Thoracic aorta (tissue), 2 donors: ENCODE measurements around the gene SAMD14. TPM values are rescaled to one million over a fixed set of nuclear protein-coding genes. Genes with fewer than 3 reads are reported as not detected.

ENCODE experiments used
- ATAC-seq: fragments of 150-250 bp; one replicate; pipeline ENCODE4 v1.8.0; 2017; ENCODE audit warnings: low read depth; ENCODE audit not compliant: insufficient number of reproducible peaks, low FRiP score
- DNase-seq: peaks from one replicate; pipeline ENCODE4 v3.0.0-alpha.2; 2020; ENCODE audit warnings: low spot score
- H3K27ac ChIP-seq, 2 donors: fragments of 200-600 bp; sonication (generic); 1 replicate in 1 of 2; 2 replicates in 1 of 2; pipeline ENCODE4 v1.5.1; 2016; ENCODE audit warnings: mild to moderate bottlenecking in 2 of 2, moderate library complexity in 2 of 2
- H3K27me3 ChIP-seq: fragments of 200-600 bp; sonication (generic); replicated peaks from 2 replicates; pipeline ENCODE4 v1.6.0; 2016; ENCODE audit warnings: mild to moderate bottlenecking; ENCODE audit not compliant: insufficient read depth
- H3K36me3 ChIP-seq: fragments of 200-600 bp; sonication (generic); one replicate; pipeline ENCODE4 v1.5.1; 2016
- H3K4me1 ChIP-seq, 2 donors: fragments of 200-600 bp; sonication (generic); 1 replicate in 1 of 2; 2 replicates in 1 of 2; pipeline versions ENCODE4 v1.5.1 to v1.6.0; 2016; ENCODE audit warnings: low read depth in 2 of 2, mild to moderate bottlenecking in 1 of 2; ENCODE audit not compliant: control insufficient read depth in 1 of 2
- H3K4me3 ChIP-seq: fragments of 200-600 bp; sonication (generic); 2 replicates; pipeline ENCODE4 v1.5.1; 2016; ENCODE audit warnings: mild to moderate bottlenecking
- H3K9me3 ChIP-seq: fragments of 200-600 bp; sonication (generic); 2 replicates; pipeline ENCODE4 v1.5.1; 2016
- CTCF ChIP-seq: fragments of 200-600 bp; sonication (generic); IDR thresholded peaks from one replicate; pipeline ENCODE4 v1.5.1; 2019; ENCODE audit warnings: antibody characterized with exemption
- total RNA-seq, 2 donors: library from RNA; depleted of rRNA; stranded (reverse); fragments of >200 nt; gene quantifications; one replicate each; pipeline versions ENCODE4 v1.1.0 to v1.2.3, GENCODE V29; 2016

SAMD14 gene
- total RNA-seq, 2 donors from 2014 or later = 9.7 to 11.5 TPM

DNA sequence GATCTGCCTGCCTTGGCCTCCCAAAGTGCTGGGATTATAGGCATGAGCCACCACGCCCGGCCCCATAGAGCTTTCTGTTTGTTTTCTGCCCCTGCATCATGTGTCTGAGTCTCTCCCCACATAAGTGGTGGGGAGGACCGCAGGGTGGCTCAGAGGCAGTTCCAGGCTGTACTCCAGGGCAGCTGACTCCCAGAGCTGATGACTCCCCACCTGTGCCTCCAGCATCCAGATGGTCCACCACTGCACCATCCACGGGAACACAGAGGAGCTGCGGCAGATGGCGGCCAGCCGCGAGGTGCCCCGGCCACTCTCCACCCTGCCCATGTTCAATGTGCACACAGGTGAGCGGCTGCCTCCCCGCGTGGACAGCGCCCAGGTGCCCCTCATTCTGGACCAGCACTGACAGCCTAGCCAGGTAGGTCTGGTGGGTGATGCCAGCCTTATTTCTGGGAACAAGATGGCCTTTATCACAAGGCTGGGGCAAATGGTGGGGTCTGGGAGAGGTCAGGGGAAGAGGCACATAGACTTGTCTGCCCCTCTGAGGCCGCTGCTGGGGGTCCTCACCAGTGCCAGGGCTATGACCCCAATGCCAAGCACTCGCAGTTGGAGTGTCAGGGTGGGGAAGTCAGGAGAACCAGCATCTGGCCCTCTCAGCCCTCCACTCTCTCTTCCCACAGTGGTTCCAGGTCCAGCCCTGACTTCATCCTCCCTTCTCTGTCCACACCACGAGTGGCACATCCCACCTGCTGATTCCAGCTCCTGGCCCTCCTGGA is 45.3 kb upstream of the SAMD14 start:
- DNase-seq = no peak
- peaks cover 35 to 75% of the 10 kb centered on the region in 2 donors for H3K4me1 ChIP-seq
- H3K27me3 ChIP-seq = no peaks in the 10 kb centered on the region
- peaks cover 4% of the 10 kb centered on the region for H3K36me3 ChIP-seq
- H3K4me3 ChIP-seq = no peak overlapping the region
- no peak for TF ChIP-seq CTCF
- peak overlapping the region; percentile 98 to 99 for H3K27ac ChIP-seq
- ATAC-seq = no peak
- H3K9me3 ChIP-seq = no peaks in the 10 kb centered on the region

- no peak for TF ChIP-seq CTCF
- H3K27ac ChIP-seq = peak overlapping the region; percentile 98 to 99
- H3K36me3 ChIP-seq = peaks cover 9% of the 10 kb centered on the region
- no peaks in the 10 kb centered on the region for H3K9me3 ChIP-seq
- ATAC-seq (no peak), DNase-seq (no peak)
- H3K27me3 ChIP-seq = no peaks in the 10 kb centered on the region
- H3K4me1 ChIP-seq = peaks cover 35 to 80% of the 10 kb centered on the region in 2 donors
- no peak overlapping the region for H3K4me3 ChIP-seq
Measured at GRCh38 chr17:50174444-50174843, 44.5 kb upstream of the SAMD14 start.

- peak; percentile 20 for ATAC-seq
Measured at GRCh38 chr17:50173335-50173941, 43.5 kb upstream of the SAMD14 start.

DNA sequence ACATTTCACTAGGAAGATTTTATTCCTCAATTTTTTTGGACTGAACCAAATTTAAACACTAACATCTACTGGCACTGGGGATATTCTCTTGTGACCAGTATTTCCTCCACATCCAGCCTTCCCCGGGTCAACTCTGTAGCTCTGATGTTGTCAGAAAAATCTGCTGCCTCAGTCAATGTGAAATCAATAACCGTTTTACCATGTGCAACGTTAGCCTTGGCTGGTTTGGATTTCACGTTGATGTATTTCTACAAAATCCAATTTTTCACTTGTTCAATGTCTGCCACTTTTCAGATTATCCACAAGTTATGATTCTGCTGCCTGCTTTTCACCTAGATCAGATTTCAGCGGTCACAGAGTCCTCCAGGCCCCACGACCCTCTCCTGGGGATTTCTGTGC is 43.0 kb upstream of the SAMD14 start:
- H3K36me3 ChIP-seq = peaks cover 9% of the 10 kb centered on the region
- H3K27me3 ChIP-seq = no peaks in the 10 kb centered on the region
- H3K4me3 ChIP-seq = no peak overlapping the region
- TF ChIP-seq CTCF = no peak
- H3K4me1 ChIP-seq = peaks cover 37 to 84% of the 10 kb centered on the region in 2 donors
- H3K9me3 ChIP-seq = no peaks in the 10 kb centered on the region
- DNase-seq = no peak
- H3K27ac ChIP-seq = peak overlapping the region; percentile 98 to 99
- no peak for ATAC-seq

More at GRCh38 chr17:50173335-50173941, 43.5 kb upstream of the SAMD14 start:
- Histone ChIP-seq H3K36me3 (peaks cover 9% of the 10 kb centered on the region), H3K27ac (peak overlapping the region; percentile 98 to 99), H3K27me3 (no peaks in the 10 kb centered on the region), H3K4me1 (peaks cover 34 to 80% of the 10 kb centered on the region in 2 donors), H3K9me3 (no peaks in the 10 kb centered on the region), H3K4me3 (no peak overlapping the region)
- DNase-seq = no peak
- TF ChIP-seq CTCF = no peak

GRCh38 chr17:50172130-50172529 is 42.2 kb upstream of the SAMD14 start:
- H3K4me3 ChIP-seq = no peak overlapping the region
- no peaks in the 10 kb centered on the region for H3K9me3 ChIP-seq
- H3K27ac ChIP-seq = peak overlapping the region; percentile 98 to 99
- H3K4me1 ChIP-seq = peaks cover 35 to 84% of the 10 kb centered on the region in 2 donors
- H3K36me3 ChIP-seq = peaks cover 9% of the 10 kb centered on the region
- no peaks in the 10 kb centered on the region for H3K27me3 ChIP-seq
- ATAC-seq (no peak), DNase-seq (no peak)
- no peak for TF ChIP-seq CTCF
